Endodermal cell (in vitro differentiated cells): Measurements from ENCODE around the gene PAX5. TPM values are rescaled to one million over a fixed set of nuclear protein-coding genes. Genes with fewer than 3 reads are reported as not detected.

Experiments
- DNase-seq: peaks from one replicate; pipeline ENCODE4 v3.0.0-alpha.2; 2017
- H3K27ac ChIP-seq: 2 replicates; pipeline ENCODE4 v1.5.1; 2013; ENCODE audit warnings: mild to moderate bottlenecking, low read depth, low read length, moderate library complexity
- H3K27me3 ChIP-seq: 2 replicates; pipeline ENCODE4 v1.6.1; 2013; ENCODE audit warnings: mild to moderate bottlenecking, low read length, moderate library complexity; ENCODE audit not compliant: insufficient read depth, control insufficient read depth, poor library complexity, severe bottlenecking
- H3K36me3 ChIP-seq: 2 replicates; pipeline ENCODE4 v1.7.0; 2013; ENCODE audit warnings: mild to moderate bottlenecking, low read length, moderate library complexity; ENCODE audit not compliant: control insufficient read depth, insufficient read depth
- H3K4me1 ChIP-seq: one replicate; pipeline ENCODE4 v1.7.0; 2013; ENCODE audit warnings: low read length; ENCODE audit not compliant: control insufficient read depth, insufficient read depth
- H3K4me3 ChIP-seq: 2 replicates; pipeline ENCODE4 v1.5.1; 2013; ENCODE audit warnings: mild to moderate bottlenecking, low read length, moderate library complexity
- H3K9ac ChIP-seq: 2 replicates; pipeline ENCODE4 v1.6.1; 2013; ENCODE audit warnings: mild to moderate bottlenecking, low read length, moderate library complexity; ENCODE audit not compliant: poor library complexity, severe bottlenecking; ENCODE audit errors: extremely low read depth
- H3K9me3 ChIP-seq: 2 replicates; pipeline ENCODE4 v1.6.1; 2013; ENCODE audit warnings: mild to moderate bottlenecking, low read length, moderate library complexity; ENCODE audit not compliant: control insufficient read depth
- H3K27ac Mint-ChIP-seq: 2 replicates; pipeline ENCODE4 v1.8.0; 2020; ENCODE audit warnings: mixed read lengths
- H3K27me3 Mint-ChIP-seq: 2 replicates; pipeline ENCODE4 v1.8.0; 2021; ENCODE audit warnings: mild to moderate bottlenecking, mixed read lengths; ENCODE audit not compliant: insufficient read depth
- H3K36me3 Mint-ChIP-seq: 2 replicates; pipeline ENCODE4 v1.8.0; 2020; ENCODE audit warnings: low read depth, mixed read lengths
- H3K4me1 Mint-ChIP-seq: 2 replicates; pipeline ENCODE4 v1.8.0; 2020; ENCODE audit warnings: mixed read lengths
- H3K4me3 Mint-ChIP-seq: 2 replicates; pipeline ENCODE4 v1.8.0; 2020; ENCODE audit warnings: mild to moderate bottlenecking, moderate library complexity, mixed read lengths
- H3K9me3 Mint-ChIP-seq: 2 replicates; pipeline ENCODE4 v1.8.0; 2020; ENCODE audit warnings: mild to moderate bottlenecking, mixed read lengths
- WGBS, 2 experiments: methylation state at CpG; one replicate each; pipeline versions ENCODE4 v1.1.5 to v1.1.7; 2013; ENCODE audit warnings: missing lambda C conversion rate in 2 of 2, mixed read lengths in 1 of 2; ENCODE audit not compliant: insufficient coverage in 1 of 2, insufficient read length in 1 of 2; 5-methylcytosine and 5-hydroxymethylcytosine counted together
- total RNA-seq, 2 donors: library from RNA; stranded (reverse); fragmentation: NEBNext Ultra II Directional in 1 of 2; extraction: Animal tissue kit (Norgen Biotek cat#: 25700) in 1 of 2; gene quantifications; 2 replicates in 1 of 2; 3 replicates in 1 of 2; pipeline ENCODE4 v1.2.1, GENCODE V29; 2021
- TF ChIP-seq, protein P1 (sequence below): fragments of 200-600 bp; sonication (generic); conservative IDR thresholded peaks from 2 replicates; pipeline ENCODE4 v1.5.0; 2021; ENCODE audit warnings: antibody characterized with exemption, mild to moderate bottlenecking

The PAX5 gene
- total RNA-seq, 2 donors from 2014 or later, result 0.15 TPM; not detected in 1

DNA sequence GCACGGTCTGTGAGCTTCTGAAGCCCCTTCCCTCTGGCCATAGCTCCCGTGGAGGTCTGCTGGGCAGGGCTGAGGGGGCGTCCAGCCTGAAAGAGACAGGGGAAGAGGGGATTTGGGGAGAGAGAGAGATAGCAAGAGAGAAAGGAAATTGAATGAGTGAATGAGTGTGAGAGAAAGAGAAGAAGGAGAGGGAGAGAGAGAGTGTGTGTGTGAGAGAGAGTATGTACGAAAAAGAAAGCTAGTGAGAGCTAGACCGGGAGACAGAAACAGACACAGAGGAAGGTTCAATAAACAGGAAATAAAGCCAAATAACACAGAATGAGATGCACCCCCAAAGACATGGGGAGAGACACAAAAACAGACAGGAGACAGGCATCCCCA, 37.4 kb downstream of the PAX5 start:
- Mint-ChIP-seq H3K9me3 (no peaks in the 10 kb centered on the region), H3K27me3 (peaks cover 79% of the 10 kb centered on the region), H3K4me3 (no peak overlapping the region), H3K4me1 (peaks cover 3% of the 10 kb centered on the region), H3K36me3 (no peaks in the 10 kb centered on the region), H3K27ac (no peak overlapping the region)
- Histone ChIP-seq H3K27ac (no peak overlapping the region), H3K36me3 (no peaks in the 10 kb centered on the region), H3K4me3 (no peak overlapping the region), H3K9ac (no peak overlapping the region), H3K4me1 (no peaks in the 10 kb centered on the region), H3K9me3 (no peaks in the 10 kb centered on the region), H3K27me3 (peaks cover 59% of the 10 kb centered on the region)
- no peak for DNase-seq
- 80 to 94% methylated on average over 3 to 5 of the region's 5 CpGs for WGBS, 2 experiments
- TF ChIP-seq, protein P1, sequence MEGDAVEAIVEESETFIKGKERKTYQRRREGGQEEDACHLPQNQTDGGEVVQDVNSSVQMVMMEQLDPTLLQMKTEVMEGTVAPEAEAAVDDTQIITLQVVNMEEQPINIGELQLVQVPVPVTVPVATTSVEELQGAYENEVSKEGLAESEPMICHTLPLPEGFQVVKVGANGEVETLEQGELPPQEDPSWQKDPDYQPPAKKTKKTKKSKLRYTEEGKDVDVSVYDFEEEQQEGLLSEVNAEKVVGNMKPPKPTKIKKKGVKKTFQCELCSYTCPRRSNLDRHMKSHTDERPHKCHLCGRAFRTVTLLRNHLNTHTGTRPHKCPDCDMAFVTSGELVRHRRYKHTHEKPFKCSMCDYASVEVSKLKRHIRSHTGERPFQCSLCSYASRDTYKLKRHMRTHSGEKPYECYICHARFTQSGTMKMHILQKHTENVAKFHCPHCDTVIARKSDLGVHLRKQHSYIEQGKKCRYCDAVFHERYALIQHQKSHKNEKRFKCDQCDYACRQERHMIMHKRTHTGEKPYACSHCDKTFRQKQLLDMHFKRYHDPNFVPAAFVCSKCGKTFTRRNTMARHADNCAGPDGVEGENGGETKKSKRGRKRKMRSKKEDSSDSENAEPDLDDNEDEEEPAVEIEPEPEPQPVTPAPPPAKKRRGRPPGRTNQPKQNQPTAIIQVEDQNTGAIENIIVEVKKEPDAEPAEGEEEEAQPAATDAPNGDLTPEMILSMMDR, result no peak

DNA sequence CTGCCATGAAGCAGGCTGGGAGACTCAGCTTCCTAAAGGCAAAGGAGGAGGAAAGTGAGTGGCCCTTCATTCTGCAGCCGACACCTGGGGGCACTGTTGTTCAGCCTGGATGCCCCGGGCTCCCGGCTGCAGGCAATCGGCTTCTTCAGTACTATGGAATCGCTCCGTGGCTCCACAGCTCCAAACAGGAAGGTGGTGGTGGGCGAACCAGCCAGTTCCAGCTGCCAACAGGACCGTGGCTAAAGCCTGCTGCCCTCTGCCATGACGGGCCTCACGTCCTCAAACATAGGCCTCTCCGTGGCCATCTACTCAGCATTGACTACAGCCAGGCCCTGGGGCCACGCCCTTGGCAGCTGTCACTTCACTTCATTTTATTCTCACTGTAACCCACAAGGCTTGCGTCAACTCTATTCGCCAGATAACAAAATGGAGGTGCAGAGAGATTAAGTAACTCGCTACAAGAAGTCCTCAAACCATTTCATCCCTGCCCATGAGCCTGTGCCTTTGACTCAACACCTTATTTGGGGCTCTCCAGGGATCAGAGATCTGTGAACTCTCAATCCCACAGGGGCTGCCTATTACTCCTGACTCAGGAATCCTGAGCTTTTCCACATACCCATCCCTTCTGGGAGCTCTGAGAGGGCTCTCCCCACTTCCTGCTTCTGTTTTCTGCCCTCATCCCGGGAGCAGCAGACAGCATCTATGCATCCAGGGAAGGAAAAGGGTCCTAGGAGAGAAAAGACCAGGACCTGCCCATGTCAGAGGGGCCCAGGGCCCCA, 38.0 kb downstream of the PAX5 start:
- 28% methylated on average over 10 to 16 of the region's 16 CpGs for WGBS, 2 experiments
- H3K27ac ChIP-seq, result no peak overlapping the region
- peak; percentile 95 for DNase-seq
- Mint-ChIP-seq H3K4me3 (no peak overlapping the region), H3K27ac (no peak overlapping the region), H3K9me3 (no peaks in the 10 kb centered on the region), H3K4me1 (peaks cover 3% of the 10 kb centered on the region), H3K36me3 (no peaks in the 10 kb centered on the region), H3K27me3 (peaks cover 78% of the 10 kb centered on the region)
- TF ChIP-seq, protein P1, result peak; percentile 86
- no peaks in the 10 kb centered on the region for H3K36me3 ChIP-seq
- H3K9me3 ChIP-seq, result no peaks in the 10 kb centered on the region
- no peak overlapping the region for H3K9ac ChIP-seq
- no peaks in the 10 kb centered on the region for H3K4me1 ChIP-seq
- peaks cover 53% of the 10 kb centered on the region for H3K27me3 ChIP-seq
- H3K4me3 ChIP-seq, result no peak overlapping the region

DNA sequence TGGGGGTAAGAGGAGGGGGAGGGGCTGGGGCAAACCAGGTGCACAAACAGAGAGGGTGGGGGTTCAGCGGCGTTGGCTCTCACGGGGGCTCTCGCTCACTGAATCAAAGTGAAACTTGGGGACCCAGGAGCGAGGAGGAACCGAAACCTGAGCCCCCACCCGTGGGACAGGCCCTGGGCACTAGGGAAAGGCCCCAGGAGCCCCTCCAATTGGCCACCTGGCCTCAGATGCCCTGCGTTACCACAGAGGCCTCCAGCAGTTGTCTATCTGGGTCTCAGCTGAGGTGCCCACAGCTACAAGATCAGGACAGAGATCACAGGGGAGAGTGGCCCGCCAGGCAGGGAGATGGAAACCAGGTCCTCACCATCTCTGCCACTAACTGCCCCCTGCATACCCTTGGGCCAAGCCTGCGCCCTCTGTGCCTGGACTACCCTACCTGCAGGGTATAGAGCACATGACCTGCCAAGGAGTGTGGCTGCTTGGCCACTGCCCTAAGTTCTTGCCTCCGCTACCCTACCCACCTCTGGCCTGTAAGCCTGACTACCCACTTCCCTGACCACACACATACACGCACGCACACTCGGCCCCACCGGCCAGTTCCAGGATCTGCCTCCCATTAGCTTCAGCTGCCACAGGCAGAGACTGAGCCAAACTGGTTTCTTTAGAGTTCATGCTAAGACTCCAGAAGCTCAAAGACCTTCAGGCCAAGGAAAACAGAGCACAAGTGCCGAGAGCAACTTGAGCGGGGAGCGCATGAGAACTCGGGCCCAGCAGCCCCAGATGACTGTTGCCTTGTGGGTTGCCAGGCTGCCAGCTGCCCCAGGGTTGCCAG, 39.9 kb downstream of the PAX5 start:
- H3K4me3 Mint-ChIP-seq, result no peak overlapping the region

More for the DNA sequence above, 39.9 kb downstream of the PAX5 start:
- no peak overlapping the region for H3K9ac ChIP-seq
- Mint-ChIP-seq H3K27me3 (peaks cover 81% of the 10 kb centered on the region), H3K36me3 (no peaks in the 10 kb centered on the region), H3K27ac (no peak overlapping the region), H3K4me1 (peaks cover 3% of the 10 kb centered on the region), H3K9me3 (no peaks in the 10 kb centered on the region)
- H3K27ac ChIP-seq, result no peak overlapping the region
- 88 to 90% methylated on average over 11 to 19 of the region's 19 CpGs for WGBS, 2 experiments
- no peaks in the 10 kb centered on the region for H3K36me3 ChIP-seq
- H3K27me3 ChIP-seq, result peaks cover 56% of the 10 kb centered on the region
- TF ChIP-seq, protein P1, result no peak
- H3K9me3 ChIP-seq, result no peaks in the 10 kb centered on the region
- DNase-seq, result no peak
- no peak overlapping the region for H3K4me3 ChIP-seq
- no peaks in the 10 kb centered on the region for H3K4me1 ChIP-seq
